Measurements from ENCODE around the gene CRACR2A.

CRACR2A gene

DNA sequence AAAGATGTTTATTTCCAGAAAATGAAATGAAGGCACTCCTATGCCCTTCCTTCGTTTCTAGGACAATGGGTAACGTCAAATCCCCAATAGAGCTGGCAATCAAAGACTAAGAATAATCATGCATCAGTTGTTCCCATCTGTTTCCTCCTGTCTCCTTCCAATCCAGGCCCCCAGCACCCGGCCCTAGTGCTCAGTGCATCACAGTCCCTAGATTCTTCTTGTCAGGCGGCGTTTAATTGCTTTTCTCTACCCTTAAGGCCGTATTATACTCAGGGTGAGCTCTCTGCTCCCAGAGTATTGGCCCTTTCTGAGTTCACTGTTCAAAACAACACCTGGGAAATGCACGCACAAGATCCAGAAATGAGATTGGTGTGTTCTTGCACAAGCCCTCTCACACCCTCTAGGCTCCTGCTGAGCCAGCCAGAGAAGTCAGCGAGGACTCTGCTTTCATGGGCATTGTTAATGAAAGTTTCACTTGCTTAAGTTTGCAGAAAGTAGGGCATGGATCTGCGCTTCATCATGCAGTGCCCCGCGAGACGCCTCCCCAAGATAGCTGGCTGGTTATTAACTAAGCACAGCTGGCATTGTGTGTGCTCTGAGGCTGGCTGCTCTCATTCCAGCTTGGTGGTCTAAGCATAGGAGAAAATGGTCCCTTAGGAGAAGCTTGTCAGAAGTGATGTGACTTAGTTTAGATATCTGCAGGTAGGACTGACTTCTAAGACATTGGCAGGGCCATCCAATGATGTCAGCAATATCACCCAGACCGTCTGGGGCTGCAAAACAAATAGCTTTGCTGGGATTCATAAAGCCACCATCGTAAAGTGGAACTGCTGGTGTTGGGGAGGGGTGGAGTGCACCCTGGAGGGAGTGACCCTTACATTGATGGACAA is 28.7 kb downstream of the CRACR2A start:
- DNase-seq (ENCODE audit: low read depth) = no peak

DNA sequence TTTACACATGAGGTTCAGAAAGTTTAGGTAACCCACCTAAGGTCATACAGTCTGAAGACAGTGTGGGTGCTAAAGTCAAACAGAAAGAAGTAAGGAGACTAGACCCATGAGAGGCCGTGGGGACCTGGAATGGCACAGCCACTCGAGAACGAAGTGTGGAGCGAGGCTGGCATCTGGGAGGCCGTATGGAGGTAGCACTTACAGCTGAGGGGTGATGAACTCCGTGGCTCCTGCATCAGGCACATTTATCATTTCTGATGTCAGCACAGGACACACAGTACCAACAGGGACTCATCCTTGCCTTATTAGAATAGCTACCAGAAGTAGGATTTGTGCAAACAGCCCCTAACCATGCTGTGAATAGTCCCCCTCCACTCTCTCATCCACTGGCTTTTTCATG is 30.5 kb downstream of the CRACR2A start:
- no peak for DNase-seq (ENCODE audit: low read depth)

DNA sequence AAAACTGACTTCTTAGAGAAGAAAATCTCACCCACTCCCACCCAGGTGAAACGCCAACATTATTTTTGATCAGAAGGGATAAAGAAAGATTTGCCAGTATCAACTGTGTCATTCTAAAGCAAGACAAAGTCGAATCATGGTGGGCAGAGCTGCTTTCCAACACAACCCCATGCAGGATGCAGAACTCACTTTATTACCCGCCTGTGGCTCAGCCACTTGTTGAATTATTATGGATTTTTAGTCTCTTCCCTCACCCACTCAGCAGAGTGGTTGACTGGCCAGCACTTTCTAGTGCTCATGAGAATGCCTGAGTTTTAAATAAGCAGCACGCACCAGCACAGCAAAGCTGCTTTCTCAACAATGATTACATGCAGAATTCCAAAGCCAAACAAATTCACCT is 32.1 kb downstream of the CRACR2A start:
- no peak for DNase-seq (ENCODE audit: low read depth)

GRCh38 chr12:3718100-3718499 is 34.8 kb downstream of the CRACR2A start:
- no peak for DNase-seq (ENCODE audit: low read depth)

DNA sequence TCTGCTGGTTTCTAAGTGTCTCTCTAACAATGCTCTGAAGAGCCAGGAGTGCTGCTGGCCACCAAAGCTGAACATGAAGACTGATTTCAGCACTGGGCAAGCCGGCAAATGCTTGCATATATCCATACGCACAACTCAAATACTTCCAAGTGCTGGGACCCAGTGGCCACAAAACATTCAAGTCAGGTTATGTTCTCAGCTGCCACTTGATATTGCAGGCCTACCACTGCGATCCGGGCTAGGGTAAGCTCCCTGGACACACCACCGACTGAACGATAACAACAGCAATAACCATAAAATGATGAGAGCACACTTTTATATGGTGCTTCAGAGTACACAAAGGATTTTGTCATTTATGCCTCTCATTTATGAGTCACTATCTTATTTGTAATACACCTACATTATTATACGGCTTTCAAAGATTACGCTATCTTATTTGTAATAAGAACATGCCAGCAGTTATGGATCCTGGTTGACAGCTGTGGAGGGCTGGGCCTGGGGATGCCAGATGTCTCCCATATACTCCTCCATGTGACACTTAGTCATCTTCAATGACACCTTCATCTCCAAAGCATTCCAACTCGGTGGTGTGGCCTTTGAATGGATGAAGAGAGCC is 35.5 kb downstream of the CRACR2A start:
- DNase-seq (ENCODE audit: low read depth) = no peak

DNA sequence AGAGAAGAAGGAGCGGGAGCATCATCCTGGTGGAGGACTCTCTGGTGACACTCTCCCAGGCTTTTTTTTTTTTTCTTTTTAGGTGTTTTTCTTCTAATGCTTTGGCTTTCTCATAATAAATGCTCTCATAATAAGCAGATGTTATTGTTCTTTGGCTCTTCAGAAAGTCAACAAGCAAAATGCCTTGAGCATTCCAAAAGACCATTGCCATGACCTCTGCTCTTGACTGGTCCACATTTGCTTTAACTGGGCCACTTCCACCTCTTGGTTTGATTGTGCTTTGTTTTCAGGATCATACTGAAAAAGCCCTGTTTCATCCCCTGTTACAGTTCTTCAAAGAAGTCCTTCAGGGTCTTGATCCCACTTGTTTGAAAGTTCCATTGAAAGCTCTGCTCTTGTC is 36.9 kb downstream of the CRACR2A start:
- no peak for DNase-seq (ENCODE audit: low read depth)

DNA sequence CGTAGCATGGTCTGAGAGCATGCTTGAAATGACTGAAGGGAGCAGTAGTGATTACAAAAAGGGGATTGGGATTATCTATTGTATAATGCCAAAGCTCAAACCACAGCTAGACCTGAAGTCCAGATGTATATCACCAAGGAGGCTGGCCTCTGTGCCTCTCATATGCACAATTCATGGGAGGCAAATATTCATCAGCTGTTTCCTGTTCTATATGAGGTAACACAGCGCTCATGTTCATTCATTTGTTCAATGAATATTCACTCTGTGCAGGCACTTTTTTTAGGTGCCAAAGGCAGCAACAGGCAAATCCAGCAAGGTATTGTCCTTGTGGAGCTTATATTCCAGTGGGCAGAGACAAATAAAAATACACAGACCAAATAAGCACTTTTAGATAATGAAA is 39.0 kb downstream of the CRACR2A start:
- DNase-seq (ENCODE audit: low read depth) = no peak

DNA sequence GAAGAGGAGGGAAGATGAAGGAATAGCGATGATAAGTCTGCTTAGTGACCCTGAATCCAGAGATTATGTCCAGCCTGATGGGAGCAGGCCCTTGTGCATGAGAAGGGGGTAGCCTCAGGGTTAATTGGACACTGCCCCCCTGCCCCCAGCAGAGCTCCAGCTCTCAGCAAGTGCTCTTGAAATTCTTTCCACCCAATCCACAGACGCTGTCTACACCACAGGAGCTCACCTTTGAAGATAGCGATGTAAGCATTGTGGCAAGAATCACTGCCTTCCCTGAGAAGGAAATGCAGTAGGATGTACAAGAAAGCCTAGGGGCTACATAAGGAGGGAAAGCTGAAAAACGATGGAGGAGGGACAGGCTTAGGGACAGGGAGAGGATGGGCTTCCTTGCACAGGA is 39.4 kb downstream of the CRACR2A start:
- DNase-seq (ENCODE audit: low read depth) = no peak

GRCh38 chr12:3712209-3712992 is 40.5 kb downstream of the CRACR2A start:
- no peak for DNase-seq (ENCODE audit: low read depth)

GRCh38 chr12:3705354-3705675 is 47.6 kb downstream of the CRACR2A start:
- no peak for DNase-seq (ENCODE audit: low read depth)

GRCh38 chr12:3704512-3705353 is 48.2 kb downstream of the CRACR2A start:
- DNase-seq (ENCODE audit: low read depth) = peak; percentile 2

GRCh38 chr12:3700861-3701260 is 52.0 kb downstream of the CRACR2A start:
- DNase-seq (ENCODE audit: low read depth) = peak; percentile 17

DNA sequence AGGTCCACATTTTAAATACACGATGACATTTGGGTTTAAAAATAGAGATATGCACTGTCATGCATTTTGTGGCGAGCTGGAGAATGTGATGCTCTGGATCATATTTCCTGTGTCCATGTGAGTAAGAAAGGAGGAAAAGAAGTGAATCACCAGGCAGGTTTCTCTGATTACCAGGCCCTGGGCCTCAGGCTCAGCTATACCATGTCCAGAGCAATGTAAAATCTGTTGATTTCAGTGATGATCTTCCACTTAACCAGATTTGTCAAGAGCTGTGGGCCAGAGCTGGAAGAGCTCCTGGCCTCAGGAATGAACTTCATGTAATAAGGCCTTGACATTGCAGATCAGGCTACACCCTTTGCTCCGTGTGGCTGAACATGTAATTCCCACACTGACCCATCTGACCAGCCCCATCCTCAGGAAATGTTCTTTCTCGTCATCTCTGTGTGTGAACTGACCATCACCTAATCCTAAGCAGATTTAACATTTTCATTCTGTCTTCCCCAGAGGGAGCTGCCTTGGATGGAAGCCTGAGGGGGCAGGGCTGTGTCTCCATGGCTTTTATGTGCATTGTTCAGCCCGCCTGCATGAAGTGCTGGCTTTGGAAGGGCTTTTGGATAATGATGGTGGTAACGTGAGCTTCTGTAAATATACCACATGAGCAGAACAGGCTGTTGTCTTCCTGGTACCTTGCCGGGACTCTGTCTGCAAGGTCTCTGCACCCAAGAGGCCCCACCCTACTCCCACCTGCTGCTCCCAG is 54.5 kb downstream of the CRACR2A start:
- peak; percentile 81 for DNase-seq (ENCODE audit: low read depth)

- no peak for DNase-seq (ENCODE audit: low read depth)
Measured at GRCh38 chr12:3697311-3697870, 55.5 kb downstream of the CRACR2A start.

GRCh38 chr12:3694673-3695072 is 58.2 kb downstream of the CRACR2A start:
- DNase-seq (ENCODE audit: low read depth) = no peak

DNA sequence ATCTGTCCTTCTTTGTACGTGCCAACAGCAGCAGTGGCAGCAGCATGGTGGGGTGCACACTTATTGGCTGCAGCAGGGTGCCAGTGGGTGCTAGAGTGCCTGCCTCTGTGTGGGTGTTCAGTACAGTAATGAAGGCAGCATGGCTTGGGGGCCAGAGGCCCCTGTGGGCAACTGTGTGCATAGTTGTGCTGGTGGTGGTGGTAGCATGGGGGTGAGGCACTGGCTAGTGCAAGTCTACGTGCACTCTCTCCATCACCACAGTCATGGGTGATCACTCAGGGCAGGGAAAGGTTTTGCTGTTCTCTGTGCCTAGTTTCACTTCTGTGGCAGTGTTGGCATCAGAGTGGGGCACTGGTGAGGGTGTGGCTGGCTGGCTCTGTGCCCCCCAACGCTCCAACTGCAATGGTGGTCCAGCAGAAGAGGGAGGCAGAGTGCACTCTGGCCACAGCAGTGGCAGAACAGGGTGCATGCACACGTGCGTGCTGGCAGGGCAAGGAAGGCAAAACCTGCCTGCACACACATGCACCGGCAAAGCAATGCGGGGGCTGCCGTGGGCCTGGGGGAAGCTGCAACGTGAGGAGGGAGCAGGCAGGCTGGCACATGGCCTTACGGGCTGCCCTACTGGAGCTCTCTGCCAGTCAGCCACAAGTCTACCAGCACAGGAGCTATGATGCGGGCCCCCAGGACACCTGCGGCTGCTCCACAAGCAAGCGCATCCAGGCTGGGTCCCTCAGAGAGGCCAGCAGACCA is 60.1 kb downstream of the CRACR2A start:
- DNase-seq (ENCODE audit: low read depth) = no peak

GRCh38 chr12:3686463-3686862 is 66.4 kb downstream of the CRACR2A start:
- no peak for DNase-seq (ENCODE audit: low read depth)

DNA sequence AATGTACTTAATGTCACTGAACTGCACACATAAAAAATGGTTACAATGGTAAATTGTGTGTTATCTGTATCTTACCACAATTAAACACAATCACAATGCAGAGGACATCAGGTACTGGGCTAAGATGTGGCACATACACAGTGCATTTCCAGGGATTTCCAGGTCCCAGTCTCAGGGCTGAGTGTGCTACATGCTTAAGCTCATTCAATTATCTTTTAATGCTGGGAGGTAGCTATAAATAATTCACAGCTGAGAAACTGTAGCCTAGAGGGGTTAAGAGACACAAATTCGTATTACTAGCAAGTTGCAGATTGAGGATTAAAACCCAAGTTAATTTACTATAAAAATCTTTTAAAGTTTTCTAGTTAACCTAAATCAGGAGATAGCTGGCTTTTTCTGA is 67.1 kb downstream of the CRACR2A start:
- DNase-seq (ENCODE audit: low read depth) = no peak

GRCh38 chr12:3684449-3685051 is 68.4 kb downstream of the CRACR2A start:
- DNase-seq (ENCODE audit: low read depth) = no peak

DNA sequence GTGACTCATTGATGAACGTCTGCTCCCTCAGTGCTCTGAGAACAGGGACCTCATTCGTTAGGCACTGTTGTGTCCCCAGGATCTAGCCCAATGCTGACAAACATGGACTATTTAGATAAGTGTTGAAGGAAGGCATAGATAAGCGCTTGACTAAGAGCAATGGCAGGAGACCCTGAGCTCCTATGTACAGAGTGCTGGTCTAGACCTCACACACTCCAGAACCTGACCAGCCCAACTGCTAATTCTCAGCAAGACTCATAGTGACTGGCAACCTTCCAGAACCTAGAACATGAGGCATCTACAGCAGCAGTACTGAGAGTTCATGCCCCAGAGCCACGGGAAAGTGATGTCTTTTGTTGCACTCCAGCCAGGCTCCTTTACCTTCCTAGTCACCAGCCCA is 69.2 kb downstream of the CRACR2A start:
- peak; percentile 36 for DNase-seq (ENCODE audit: low read depth)

All from amniotic epithelial cell (primary cell).